GM19328 (cell line): ENCODE measurements around the gene SLC7A10.
A peak's percentile ranks its signal among the peaks of the same experiment; 100 is the strongest.
"Not testable (repeated sequence)": the region's sequence is repeated elsewhere in the genome, so short reads cannot be mapped to it uniquely, and the experiment has no call there.

ENCODE experiments used
- ATAC-seq: cut with Tn5 transposase; IDR thresholded peaks from one replicate; pipeline ENCODE4 v1.9.1; 2021; ENCODE audit warnings: mild to moderate bottlenecking, moderate library complexity; ENCODE audit not compliant: unreplicated experiment

SLC7A10 gene

GRCh38 chr19:33187183-33187540 lies 38.5 kb downstream of the SLC7A10 start:
- ATAC-seq = no peak

DNA sequence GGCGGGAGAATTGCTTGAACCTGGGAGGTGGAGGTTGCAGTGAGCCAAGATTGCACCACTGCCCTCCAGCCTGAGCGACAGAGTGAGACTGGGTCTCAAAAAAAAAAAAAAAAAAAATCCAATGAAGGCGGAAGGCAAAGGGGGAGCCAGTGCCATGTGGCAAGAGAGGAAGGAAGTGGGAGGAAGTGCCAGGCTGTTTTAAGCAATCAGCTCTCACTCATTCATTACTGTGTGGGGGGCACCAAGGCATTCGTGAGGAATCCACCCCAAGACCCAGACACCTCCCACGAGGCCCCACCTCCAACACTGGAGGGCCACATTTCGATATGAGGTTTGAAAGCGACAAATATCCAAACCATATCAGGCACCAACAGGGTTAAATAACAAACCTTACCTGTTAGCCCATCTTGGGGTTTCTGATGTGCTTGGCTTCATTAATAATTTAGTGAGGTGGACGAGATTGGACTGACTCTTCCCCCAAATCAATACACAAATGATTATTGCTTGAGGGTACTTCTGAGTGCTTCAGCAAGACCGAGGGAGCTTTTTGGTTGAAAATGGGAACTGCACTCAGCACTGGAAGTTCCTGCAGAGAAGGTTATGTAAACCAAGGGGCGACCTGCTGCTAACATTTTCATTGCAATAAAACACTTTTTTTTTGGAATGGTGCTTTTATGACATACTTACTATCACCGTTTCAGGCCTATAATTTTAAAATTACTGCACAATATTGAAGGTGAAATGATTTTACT lies 39.0 kb downstream of the SLC7A10 start:
- ATAC-seq = no peak

DNA sequence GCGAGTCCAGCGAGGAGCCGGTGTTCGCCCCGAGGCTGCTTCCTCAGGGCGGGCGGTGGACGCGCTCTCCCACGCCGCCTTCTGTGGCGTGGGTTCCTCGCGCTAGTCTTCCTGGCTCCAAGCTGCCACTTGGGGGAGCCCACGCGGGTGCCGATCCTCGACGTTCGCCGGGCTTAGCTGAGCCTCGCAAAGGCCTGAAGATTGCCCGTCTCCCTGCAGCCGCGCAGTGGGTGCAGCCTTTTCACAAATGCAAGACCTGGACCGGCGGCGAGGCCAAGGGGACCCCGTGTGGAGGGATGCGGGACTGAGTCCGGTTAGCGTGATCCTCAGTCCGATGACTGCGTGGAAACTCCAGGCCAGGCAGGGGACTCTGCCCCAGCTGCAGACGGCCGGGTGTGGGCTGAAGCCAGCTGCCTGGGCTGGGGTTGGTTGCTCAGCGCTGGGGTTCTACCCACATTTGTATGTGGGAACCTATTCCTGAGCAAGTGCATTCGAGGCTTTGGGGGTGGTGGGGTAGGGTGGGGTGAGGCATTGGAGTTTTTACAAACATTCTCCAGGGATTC lies 48.2 kb downstream of the SLC7A10 start:
- ATAC-seq = peak; percentile 8

DNA sequence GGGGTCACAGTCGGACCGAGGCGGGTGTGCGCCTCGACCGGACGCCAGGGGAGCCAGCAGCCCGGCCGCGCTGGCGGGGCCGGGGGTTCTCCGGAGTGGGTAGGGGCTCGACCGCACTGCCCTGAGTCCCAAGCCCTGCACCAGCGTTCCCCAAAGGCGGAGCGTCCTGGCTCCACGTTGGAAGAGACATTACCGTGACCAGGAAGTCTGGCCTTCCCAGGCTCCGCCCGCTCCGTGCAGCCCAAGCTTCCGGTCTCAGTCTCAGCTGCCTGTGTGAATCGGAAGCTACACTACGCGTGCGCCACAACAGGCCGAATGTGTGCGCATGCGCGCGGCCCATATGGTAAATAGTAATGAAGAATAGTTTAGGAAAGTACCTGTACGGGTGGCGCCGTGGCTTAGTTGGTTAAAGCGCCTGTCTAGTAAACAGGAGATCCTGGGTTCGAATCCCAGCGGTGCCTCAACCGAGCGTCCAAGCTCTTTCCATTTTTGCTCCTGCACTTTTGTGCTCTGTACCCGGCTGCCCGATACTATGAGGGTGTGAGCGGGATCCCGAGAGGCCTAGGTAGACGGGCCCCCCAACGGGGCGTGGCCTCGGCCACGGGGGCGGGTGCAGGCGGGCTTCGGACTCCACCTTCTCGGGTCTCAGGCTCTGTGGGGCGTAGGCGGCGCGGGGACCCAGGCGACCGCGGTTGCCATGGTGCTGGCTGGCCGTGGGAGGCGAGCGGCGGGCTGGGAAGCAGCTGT lies 48.8 kb downstream of the SLC7A10 start:
- ATAC-seq = peak; percentile 89

- no peak for ATAC-seq
Measured at GRCh38 chr19:33175886-33176669, 49.6 kb downstream of the SLC7A10 start.

DNA sequence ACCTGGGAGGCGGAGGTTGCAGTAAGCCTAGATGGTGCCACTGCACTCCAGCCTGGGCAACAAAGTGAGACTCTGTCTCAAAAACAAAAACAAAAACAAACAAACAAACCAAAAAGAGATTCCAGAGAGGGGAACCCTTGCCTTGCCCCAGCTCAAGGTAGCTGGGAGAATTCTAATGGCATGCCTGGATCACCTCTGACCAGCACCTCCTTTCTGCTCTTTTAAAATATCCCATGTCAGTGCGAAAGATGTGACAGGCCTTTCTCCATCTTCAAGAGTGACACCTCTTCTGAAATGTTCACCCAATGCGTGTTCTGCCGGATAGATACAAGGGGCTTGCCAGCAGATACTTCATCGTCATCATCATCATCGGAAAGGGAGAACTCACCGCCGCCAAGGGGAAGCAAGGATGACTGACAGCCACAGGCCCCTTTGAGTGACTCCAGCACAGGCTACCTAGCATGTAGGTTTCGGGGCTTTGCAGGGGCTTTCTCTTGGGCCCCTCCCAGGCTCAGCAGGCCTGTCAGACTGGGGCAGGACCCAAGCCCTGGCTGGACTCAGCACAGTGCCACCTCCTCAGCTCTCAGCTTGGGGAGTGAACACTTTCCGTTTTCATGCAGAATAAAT lies 50.4 kb downstream of the SLC7A10 start:
- ATAC-seq = no peak

DNA sequence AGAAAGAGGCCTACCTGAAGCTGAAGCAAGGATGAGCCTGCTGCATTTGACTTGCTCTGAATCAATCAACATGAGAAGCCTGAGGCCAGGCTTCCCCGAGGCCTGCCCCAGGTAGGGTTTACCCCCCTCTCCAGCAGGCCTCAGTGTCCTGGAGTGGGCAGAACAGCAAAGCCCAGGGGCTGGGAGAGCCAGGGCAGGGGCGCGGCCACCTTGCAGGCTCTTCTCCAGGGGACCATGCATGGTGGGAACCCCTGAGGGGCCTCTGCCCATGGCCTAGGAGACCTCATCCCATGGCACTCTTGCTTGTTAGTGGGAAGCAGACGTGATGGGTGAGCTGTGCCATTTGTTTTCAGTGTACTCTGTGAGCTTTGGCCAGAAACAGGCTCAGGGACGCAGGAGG lies 51.5 kb downstream of the SLC7A10 start:
- no peak for ATAC-seq

GRCh38 chr19:33171916-33172359 lies 53.7 kb downstream of the SLC7A10 start:
- no peak for ATAC-seq

- ATAC-seq = no peak
Measured at GRCh38 chr19:33171222-33171795, 54.3 kb downstream of the SLC7A10 start.

- no peak for ATAC-seq
Measured at GRCh38 chr19:33168528-33168927, 57.1 kb downstream of the SLC7A10 start.

- ATAC-seq = no peak
Measured at GRCh38 chr19:33167438-33167837, 58.2 kb downstream of the SLC7A10 start.

DNA sequence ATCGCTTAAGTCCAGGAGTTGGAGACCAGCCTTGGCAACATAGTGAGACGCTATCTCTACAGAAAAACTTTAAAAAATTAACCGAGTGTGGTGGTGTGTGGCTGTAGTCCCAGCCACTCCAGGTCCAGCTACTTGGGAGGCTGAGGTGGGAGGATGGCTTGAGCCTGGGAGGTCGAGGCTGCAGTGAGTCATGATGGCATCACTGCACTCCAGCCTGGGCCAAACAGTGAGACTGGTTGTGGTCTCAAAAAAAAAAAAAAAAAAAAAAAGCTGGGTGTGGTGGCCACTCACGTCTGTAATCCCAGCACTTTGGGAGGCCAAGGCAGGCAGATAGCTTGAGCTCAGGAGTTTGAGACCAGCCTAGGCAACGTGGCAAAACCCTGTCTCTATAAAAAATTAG lies 59.6 kb downstream of the SLC7A10 start:
- not testable (repeated sequence) for ATAC-seq

DNA sequence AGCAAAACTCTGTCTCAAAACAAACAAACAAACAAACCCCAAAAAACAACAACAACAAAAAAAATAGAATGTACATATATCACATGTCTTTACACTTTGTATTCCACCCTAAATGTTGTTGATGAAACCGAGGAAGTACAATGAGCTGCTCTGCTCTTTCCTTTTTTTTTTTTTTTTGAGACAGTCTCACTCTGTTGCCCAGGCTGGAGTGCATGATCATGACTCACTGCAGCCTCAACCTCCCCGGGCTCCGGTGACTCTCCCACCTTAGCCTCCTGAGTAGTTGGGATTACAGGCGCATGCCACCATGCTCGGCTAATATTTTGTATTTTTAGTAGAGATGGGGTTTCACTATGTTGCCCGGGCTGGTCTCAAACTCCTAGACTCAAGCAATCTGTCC lies 62.2 kb downstream of the SLC7A10 start:
- ATAC-seq = no peak

- no peak for ATAC-seq
Measured at GRCh38 chr19:33161201-33161600, 64.4 kb downstream of the SLC7A10 start.

DNA sequence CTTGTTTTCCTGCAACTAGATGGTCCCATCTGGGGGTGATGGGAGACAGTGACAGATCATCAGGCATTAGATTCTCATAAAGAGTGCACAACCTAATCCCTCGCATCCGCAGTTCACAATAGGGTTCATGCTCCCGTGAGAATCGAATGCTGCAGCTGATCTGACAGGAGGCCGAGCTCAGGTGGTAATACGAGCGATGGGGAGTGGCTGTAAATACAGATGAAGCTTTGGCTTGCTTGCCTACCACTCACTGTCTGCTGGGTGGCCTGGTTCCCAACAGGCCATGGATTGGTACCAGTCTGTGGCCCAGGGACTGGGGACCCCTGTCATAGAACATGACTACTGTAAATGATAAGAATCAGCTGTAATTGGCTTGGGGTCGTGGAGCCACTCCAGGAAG lies 65.8 kb downstream of the SLC7A10 start:
- no peak for ATAC-seq

- ATAC-seq = no peak
Measured at GRCh38 chr19:33159149-33159548, 66.5 kb downstream of the SLC7A10 start.
